Measurements from ENCODE around the gene SLC39A11. TPM values are rescaled to one million over a fixed set of nuclear protein-coding genes. Genes with fewer than 3 reads are reported as not detected.
A peak's percentile ranks its signal among the peaks of the same experiment; 100 is the strongest.
"Not testable (repeated sequence)": the region's sequence is repeated elsewhere in the genome, so short reads cannot be mapped to it uniquely, and the experiment has no call there.

SLC39A11 gene
- total RNA-seq, 1 donor from 2014 or later: 4.9 TPM

- Histone ChIP-seq H3K27ac (no peak overlapping the region), H3K27me3 (no peaks in the 10 kb centered on the region), H3K9me3 (no peaks in the 10 kb centered on the region), H3K4me3 (no peak overlapping the region), H3K4me1 (peaks cover 0 to 6% of the 10 kb centered on the region in 2 donors), H3K36me3 (no peaks in the 10 kb centered on the region)
- intact Hi-C loops (cut with DNase I): loop anchor here (10.0 kb wide), 3 partner anchors 215 to 1775 kb away; partner anchors contain the start of genes CDC42EP4, FDXR and TTYH2
- TF ChIP-seq, protein P1, sequence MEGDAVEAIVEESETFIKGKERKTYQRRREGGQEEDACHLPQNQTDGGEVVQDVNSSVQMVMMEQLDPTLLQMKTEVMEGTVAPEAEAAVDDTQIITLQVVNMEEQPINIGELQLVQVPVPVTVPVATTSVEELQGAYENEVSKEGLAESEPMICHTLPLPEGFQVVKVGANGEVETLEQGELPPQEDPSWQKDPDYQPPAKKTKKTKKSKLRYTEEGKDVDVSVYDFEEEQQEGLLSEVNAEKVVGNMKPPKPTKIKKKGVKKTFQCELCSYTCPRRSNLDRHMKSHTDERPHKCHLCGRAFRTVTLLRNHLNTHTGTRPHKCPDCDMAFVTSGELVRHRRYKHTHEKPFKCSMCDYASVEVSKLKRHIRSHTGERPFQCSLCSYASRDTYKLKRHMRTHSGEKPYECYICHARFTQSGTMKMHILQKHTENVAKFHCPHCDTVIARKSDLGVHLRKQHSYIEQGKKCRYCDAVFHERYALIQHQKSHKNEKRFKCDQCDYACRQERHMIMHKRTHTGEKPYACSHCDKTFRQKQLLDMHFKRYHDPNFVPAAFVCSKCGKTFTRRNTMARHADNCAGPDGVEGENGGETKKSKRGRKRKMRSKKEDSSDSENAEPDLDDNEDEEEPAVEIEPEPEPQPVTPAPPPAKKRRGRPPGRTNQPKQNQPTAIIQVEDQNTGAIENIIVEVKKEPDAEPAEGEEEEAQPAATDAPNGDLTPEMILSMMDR (IDR thresholded peaks at IDR 0.05): no peak
- DNase-seq (ENCODE audit: low spot score in 2 of 2): no peak
Observed at GRCh38 chr17:73099511-73099910, 7.0 kb upstream of the SLC39A11 start.

DNA sequence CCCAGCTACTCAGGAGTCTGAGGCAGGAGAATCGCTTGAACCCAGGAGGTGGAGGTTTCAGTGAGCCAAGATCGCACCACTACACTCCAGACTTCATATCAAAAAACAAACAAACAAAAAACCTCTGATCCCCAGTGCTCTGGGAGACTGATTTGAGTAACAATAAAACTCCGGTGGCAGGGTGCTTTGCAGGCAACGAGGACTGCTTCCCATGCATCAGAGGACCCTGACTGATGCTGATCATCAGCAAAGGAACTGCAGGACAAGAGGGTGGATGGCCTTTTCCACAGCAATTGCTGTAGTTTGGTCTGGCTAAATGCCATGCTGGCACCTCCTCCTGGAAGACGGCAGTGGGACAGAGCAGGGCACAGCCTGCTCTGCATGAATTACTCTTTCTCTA, 6.4 kb upstream of the SLC39A11 start:
- TF ChIP-seq, protein P1 (IDR thresholded peaks at IDR 0.05): no peak
- no peaks in the 10 kb centered on the region for H3K9me3 ChIP-seq
- intact Hi-C loops (cut with DNase I): loop anchor here (10.0 kb wide), 3 partner anchors 216 to 1776 kb away; partner anchors contain the start of genes CDC42EP4, FDXR and TTYH2
- no peak overlapping the region for H3K27ac ChIP-seq
- no peak overlapping the region for H3K4me3 ChIP-seq
- H3K27me3 ChIP-seq: no peaks in the 10 kb centered on the region
- peaks cover 0 to 6% of the 10 kb centered on the region in 2 donors for H3K4me1 ChIP-seq
- no peaks in the 10 kb centered on the region for H3K36me3 ChIP-seq
- DNase-seq (ENCODE audit: low spot score in 2 of 2): no peak

- not testable (repeated sequence) for H3K9me3 ChIP-seq; H3K27me3 ChIP-seq; DNase-seq (ENCODE audit: low spot score in 2 of 2); H3K4me1 ChIP-seq; H3K4me3 ChIP-seq; H3K36me3 ChIP-seq
- H3K27ac ChIP-seq: peak overlapping the region; percentile 55 to 71
- intact Hi-C loops (cut with DNase I): loop anchor here (10.0 kb wide), 3 partner anchors 217 to 1777 kb away; partner anchors contain the start of genes CDC42EP4, FDXR and TTYH2
Observed at GRCh38 chr17:73097973-73098765, 5.7 kb upstream of the SLC39A11 start.

GRCh38 chr17:73096866-73097265, 4.4 kb upstream of the SLC39A11 start:
- peak overlapping the region; percentile 55 to 68 for H3K27ac ChIP-seq
- intact Hi-C loops (cut with DNase I): loop anchor here (10.0 kb wide), 3 partner anchors 218 to 1778 kb away; partner anchors contain the start of genes CDC42EP4, FDXR and TTYH2
- TF ChIP-seq, protein P1 (IDR thresholded peaks at IDR 0.05): no peak
- no peaks in the 10 kb centered on the region for H3K36me3 ChIP-seq
- DNase-seq (ENCODE audit: low spot score in 2 of 2): peak; percentile 36 to 78
- H3K27me3 ChIP-seq: no peaks in the 10 kb centered on the region
- H3K4me1 ChIP-seq: peaks cover 0 to 13% of the 10 kb centered on the region in 2 donors
- H3K9me3 ChIP-seq: no peaks in the 10 kb centered on the region
- H3K4me3 ChIP-seq: no peak overlapping the region

- Histone ChIP-seq H3K4me1 (peaks cover 0 to 18% of the 10 kb centered on the region in 2 donors), H3K27ac (peak overlapping the region; percentile 55 to 68), H3K9me3 (no peaks in the 10 kb centered on the region), H3K27me3 (no peaks in the 10 kb centered on the region), H3K4me3 (no peak overlapping the region), H3K36me3 (no peaks in the 10 kb centered on the region)
- no peak for DNase-seq (ENCODE audit: low spot score in 2 of 2)
- intact Hi-C loops (cut with DNase I): loop anchor here (10.0 kb wide), 3 partner anchors 219 to 1779 kb away; partner anchors contain the start of genes CDC42EP4, FDXR and TTYH2
- TF ChIP-seq, protein P1 (IDR thresholded peaks at IDR 0.05): no peak
Observed at GRCh38 chr17:73096211-73096610, 3.7 kb upstream of the SLC39A11 start.

- intact Hi-C loops (cut with DNase I): loop anchor here (2.0 to 10.0 kb wide), 5 partner anchors 100 to 1782 kb away; partner anchors contain the start of genes CDC42EP4, COG1, FDXR and SDK2
- Histone ChIP-seq H3K27me3 (no peaks in the 10 kb centered on the region), H3K9me3 (no peaks in the 10 kb centered on the region), H3K36me3 (no peaks in the 10 kb centered on the region), H3K27ac (peak overlapping the region in 1 of 2 donors; percentile 66), H3K4me1 (peaks cover 3 to 24% of the 10 kb centered on the region in 2 donors), H3K4me3 (peak overlapping the region in 1 of 2 donors; percentile 77)
- DNase-seq (ENCODE audit: low spot score in 2 of 2): no peak
- TF ChIP-seq, protein P1 (IDR thresholded peaks at IDR 0.05): no peak
Observed at GRCh38 chr17:73093286-73093685, 798 bp upstream of the SLC39A11 start.
